Kidney (tissue), 14 donors: ENCODE results near the gene INSC. TPM values are rescaled to one million over a fixed set of nuclear protein-coding genes. Genes with fewer than 3 reads are reported as not detected.
A peak's percentile ranks its signal among the peaks of the same experiment; 100 is the strongest.

Experiments used
- DNase-seq, 5 donors: peaks; one replicate each; pipeline ENCODE4 v3.0.0-alpha.2; 2013 to 2020
- FAIRE-seq: peaks from 2 replicates; lab custom pipeline; 2012; peaks lifted over from hg19 to GRCh38; lab: Jason Lieb, UNC
- H3K27ac ChIP-seq, 2 donors: one replicate each; pipeline ENCODE4 v1.7.0; 2013; ENCODE audit warnings: low read depth in 2 of 2, low read length in 2 of 2, inconsistent platforms in 1 of 2
- H3K27me3 ChIP-seq: one replicate; pipeline ENCODE4 v1.7.1; 2013; ENCODE audit warnings: low read length, inconsistent platforms; ENCODE audit not compliant: control insufficient read depth, insufficient read depth
- H3K36me3 ChIP-seq, 3 donors: one replicate each; pipeline versions ENCODE4 v1.7.0 to v1.7.1; 2013; ENCODE audit warnings: low read length in 3 of 3, control low read depth in 1 of 3, inconsistent platforms in 1 of 3; ENCODE audit not compliant: insufficient read depth in 3 of 3, control insufficient read depth in 2 of 3
- H3K4me1 ChIP-seq, 3 donors: one replicate each; pipeline versions ENCODE4 v1.7.0 to v1.7.1; 2013; ENCODE audit warnings: low read length in 3 of 3, inconsistent platforms in 1 of 3, low read depth in 1 of 3; ENCODE audit not compliant: control insufficient read depth in 2 of 3, insufficient read depth in 2 of 3
- H3K4me3 ChIP-seq, 3 donors: one replicate each; pipeline versions ENCODE4 v1.7.0 to v1.8.1; 2013; ENCODE audit warnings: low read length in 3 of 3, control low read depth in 1 of 3, inconsistent platforms in 1 of 3
- H3K9ac ChIP-seq, 3 donors: one replicate each; pipeline versions ENCODE4 v1.7.0 to v1.7.1; 2013; ENCODE audit warnings: low read length in 3 of 3, control low read depth in 1 of 3, inconsistent platforms in 1 of 3
- H3K9me3 ChIP-seq, 3 donors: one replicate each; pipeline versions ENCODE4 v1.7.0 to v1.7.1; 2013; ENCODE audit warnings: low read length in 3 of 3, control low read depth in 1 of 3, inconsistent platforms in 1 of 3; ENCODE audit not compliant: control insufficient read depth in 2 of 3, insufficient read depth in 1 of 3
- intact Hi-C: fragments of 100-400 bp; cut with DNase I; formaldehyde crosslinking; loops from one replicate; pipeline ENCODE4 v1.11.1; 2022
- polyA plus RNA-seq: library from polyadenylated mRNA; stranded (reverse); fragments of 350-450 nt; fragmentation: Illumina TruSeq; extraction: RNeasy Lipid Tissue Mini Kit (QIAGEN cat#74804); gene quantifications from one replicate; pipeline ENCODE4 v1.2.3, GENCODE V29; 2014; ENCODE audit warnings: low read depth, low replicate concordance; ENCODE audit not compliant: insufficient read depth
- total RNA-seq: library from RNA; stranded (reverse); fragmentation: NEBNext Ultra II Directional; extraction: Animal tissue kit (Norgen Biotek cat#: 25700); gene quantifications from one replicate; pipeline ENCODE4 v1.2.1, GENCODE V29; 2021
- TF ChIP-seq, protein P1 (sequence below): IDR thresholded peaks from 3 replicates; pipeline ENCODE4 v1.5.1; 2012; ENCODE audit warnings: mild to moderate bottlenecking, moderate library complexity, borderline replicate concordance; ENCODE audit not compliant: insufficient read depth; ENCODE audit errors: extremely low read depth
- donor health status: control.
- donor health status: control.
- donor health status: control.
- donor health status: control.
- donor health status: control.
- donor health status: DM: yes; HTN: yes; CAD: no.
- donor health status: Normal renal cell carcinoma (clear cell type).

Gene INSC
- total and polyA plus RNA-seq, 2 donors from 2014 or later: 0.41 to 1.3 TPM

DNA sequence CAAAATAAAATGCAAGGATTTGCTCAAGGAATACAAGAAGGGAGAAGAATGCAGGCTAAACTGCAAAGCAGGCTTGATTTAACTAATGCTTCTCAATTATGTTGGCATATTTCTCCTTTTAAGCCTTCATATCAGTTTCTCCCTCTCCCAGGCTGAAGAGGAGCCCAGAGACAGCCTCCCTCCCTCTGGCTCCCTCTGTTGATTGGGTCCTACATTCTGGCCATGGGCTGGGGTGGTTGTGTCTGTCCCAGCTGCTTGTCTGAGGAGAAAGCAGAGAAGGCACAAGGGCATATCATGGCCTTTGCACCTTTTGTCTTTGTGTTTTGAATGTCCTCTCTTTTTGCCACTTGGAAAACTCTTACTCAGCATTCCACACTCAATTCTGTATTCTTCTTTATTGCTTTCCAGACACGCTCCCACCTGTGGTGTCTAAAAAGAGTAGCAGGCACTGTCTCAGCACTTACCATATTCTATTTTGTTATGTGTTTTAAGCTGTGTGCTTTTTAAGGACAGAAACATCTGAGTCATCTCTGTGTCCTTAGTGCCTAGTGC, 77.4 kb downstream of the INSC start:
- Histone ChIP-seq H3K27me3 (no peaks in the 10 kb centered on the region), H3K9me3 (no peaks in the 10 kb centered on the region), H3K9ac (no peak overlapping the region), H3K27ac (no peak overlapping the region), H3K4me3 (no peak overlapping the region), H3K36me3 (no peaks in the 10 kb centered on the region), H3K4me1 (peaks cover 3 to 29% (median 16%) of the 10 kb centered on the region in 3 donors)
- FAIRE-seq (no peak), DNase-seq (no peak)
- TF ChIP-seq, protein P1, sequence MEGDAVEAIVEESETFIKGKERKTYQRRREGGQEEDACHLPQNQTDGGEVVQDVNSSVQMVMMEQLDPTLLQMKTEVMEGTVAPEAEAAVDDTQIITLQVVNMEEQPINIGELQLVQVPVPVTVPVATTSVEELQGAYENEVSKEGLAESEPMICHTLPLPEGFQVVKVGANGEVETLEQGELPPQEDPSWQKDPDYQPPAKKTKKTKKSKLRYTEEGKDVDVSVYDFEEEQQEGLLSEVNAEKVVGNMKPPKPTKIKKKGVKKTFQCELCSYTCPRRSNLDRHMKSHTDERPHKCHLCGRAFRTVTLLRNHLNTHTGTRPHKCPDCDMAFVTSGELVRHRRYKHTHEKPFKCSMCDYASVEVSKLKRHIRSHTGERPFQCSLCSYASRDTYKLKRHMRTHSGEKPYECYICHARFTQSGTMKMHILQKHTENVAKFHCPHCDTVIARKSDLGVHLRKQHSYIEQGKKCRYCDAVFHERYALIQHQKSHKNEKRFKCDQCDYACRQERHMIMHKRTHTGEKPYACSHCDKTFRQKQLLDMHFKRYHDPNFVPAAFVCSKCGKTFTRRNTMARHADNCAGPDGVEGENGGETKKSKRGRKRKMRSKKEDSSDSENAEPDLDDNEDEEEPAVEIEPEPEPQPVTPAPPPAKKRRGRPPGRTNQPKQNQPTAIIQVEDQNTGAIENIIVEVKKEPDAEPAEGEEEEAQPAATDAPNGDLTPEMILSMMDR: no peak
- intact Hi-C loops: no loop called here

DNA sequence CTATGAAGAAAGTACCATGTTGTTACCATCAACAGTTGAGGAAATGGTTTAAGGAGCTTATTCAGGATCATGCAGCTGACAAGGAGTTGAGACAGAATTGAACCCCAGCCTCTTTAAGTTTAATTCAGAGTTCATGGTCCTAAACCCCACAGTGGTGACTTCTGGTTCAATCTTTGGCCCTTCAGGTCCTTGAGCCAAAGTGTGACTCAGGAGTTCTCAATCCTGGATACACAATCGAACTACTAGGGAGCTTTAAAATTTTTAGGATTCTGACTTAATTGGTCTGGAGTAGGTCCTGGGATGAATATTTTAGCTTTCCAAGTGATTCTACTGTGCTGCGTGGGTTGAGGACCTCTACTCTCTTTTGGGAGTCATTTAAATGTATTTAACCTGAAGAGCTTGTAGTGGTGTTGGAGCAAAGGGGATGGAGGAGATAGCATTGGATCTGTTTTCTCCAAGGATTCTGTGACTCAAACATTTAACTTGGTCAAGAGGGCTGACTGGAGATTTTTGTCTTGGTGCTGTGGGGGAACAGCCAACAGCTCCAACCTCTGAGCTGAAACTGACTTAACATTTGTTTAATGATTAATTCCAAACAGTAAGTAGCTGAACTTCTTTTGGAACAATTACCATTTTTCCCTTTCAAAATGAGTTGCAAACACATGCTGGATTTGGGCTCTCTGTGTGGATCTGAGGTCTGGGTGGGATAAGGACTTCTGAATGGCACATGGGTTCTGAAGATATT, 80.1 kb downstream of the INSC start:
- FAIRE-seq (no peak), DNase-seq (peak in 2 of 5 donors; percentile 33 to 38)
- peaks cover 3 to 45% (median 20%) of the 10 kb centered on the region in 3 donors for H3K4me1 ChIP-seq
- intact Hi-C loops: no loop called here
- TF ChIP-seq, protein P1: no peak
- peak overlapping the region; percentile 84 to 85 for H3K27ac ChIP-seq
- no peaks in the 10 kb centered on the region for H3K9me3 ChIP-seq
- H3K4me3 ChIP-seq: peak overlapping the region in 1 of 3 donors; percentile 27
- H3K27me3 ChIP-seq: no peaks in the 10 kb centered on the region
- no peak overlapping the region for H3K9ac ChIP-seq
- no peaks in the 10 kb centered on the region for H3K36me3 ChIP-seq

DNA sequence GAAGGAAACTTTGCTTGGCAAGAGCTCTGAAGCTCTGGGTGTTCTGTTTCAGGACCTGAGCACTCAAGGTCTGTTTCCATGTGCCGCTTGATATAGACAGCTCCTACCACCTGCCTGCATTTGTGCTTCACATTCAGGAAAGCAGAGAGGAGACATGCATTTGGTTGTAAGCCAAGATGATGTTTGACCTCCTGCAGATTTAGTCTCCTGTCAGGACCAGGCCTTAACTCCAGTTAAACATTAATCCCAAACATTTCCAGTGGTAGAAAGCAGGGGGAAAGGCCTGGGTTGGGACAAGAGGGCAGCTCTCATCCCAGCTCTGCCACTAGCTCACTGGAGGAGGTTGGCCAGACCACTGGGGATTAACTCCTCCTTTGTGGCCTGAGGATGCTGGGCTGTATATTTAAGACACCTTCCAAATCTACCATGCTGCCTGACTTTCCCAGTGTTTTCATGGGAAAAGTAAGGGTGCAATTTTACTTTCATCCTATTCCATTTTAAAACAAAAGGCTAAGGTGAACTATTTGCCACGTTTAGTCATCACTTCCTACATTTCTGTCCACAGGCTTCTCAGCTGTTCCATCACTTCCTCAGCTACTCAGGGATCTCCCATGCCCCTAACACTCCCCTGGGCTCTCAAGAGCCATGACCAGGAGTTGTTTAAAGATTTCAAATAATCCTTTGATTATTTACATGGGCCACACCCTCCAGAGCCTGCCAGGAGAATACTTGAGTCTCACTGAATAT, 80.9 kb downstream of the INSC start:
- DNase-seq (peak in 2 of 5 donors; percentile 46 to 58), FAIRE-seq (no peak)
- H3K36me3 ChIP-seq: no peaks in the 10 kb centered on the region
- no peaks in the 10 kb centered on the region for H3K9me3 ChIP-seq
- H3K4me1 ChIP-seq: peaks cover 3 to 53% (median 24%) of the 10 kb centered on the region in 3 donors
- intact Hi-C loops: no loop called here
- H3K9ac ChIP-seq: peak overlapping the region in 1 of 3 donors; percentile 29
- TF ChIP-seq, protein P1: no peak
- peak overlapping the region in 1 of 3 donors; percentile 27 for H3K4me3 ChIP-seq
- no peaks in the 10 kb centered on the region for H3K27me3 ChIP-seq
- peak overlapping the region; percentile 77 to 84 for H3K27ac ChIP-seq
